Stimulated activated CD4-positive, alpha-beta T cell treated with anti-CD3 and anti-CD28 coated beads, Interleukin-2, amount 100 ng/mL, for 4 hours (primary cell): ENCODE measurements around the gene FUT8.

Source experiments
- DNase-seq: peaks from one replicate; pipeline ENCODE4 v3.0.0-alpha.2; 2020; ENCODE audit warnings: low read depth

Gene FUT8

GRCh38 chr14:65412032-65412846 lies at the start of gene FUT8:
TSS of gene FUT8 (plus strand) at chr14:65412730. CDS start at chr14:65561564, 148,834 bp downstream.
- peak; percentile 97 for DNase-seq

- no peak for DNase-seq
These were observed 45.5 kb upstream of the FUT8 start for GRCh38 chr14:65366802-65367565.

GRCh38 chr14:65369560-65369959 lies 43.0 kb upstream of the FUT8 start:
- no peak for DNase-seq

- DNase-seq = no peak
These were observed 41.7 kb upstream of the FUT8 start for GRCh38 chr14:65370801-65371248.

GRCh38 chr14:65371784-65372183 lies 40.7 kb upstream of the FUT8 start:
- no peak for DNase-seq

- no peak for DNase-seq
These were observed 39.4 kb upstream of the FUT8 start for GRCh38 chr14:65373016-65373670.

- no peak for DNase-seq
These were observed 38.9 kb upstream of the FUT8 start for GRCh38 chr14:65373671-65374039.

- DNase-seq = no peak
These were observed 35.0 kb upstream of the FUT8 start for GRCh38 chr14:65377576-65377975.

- DNase-seq = no peak
These were observed 29.9 kb upstream of the FUT8 start for GRCh38 chr14:65382586-65382985.

- no peak for DNase-seq
These were observed 25.4 kb upstream of the FUT8 start for GRCh38 chr14:65387171-65387570.

- no peak for DNase-seq
These were observed 24.9 kb upstream of the FUT8 start for GRCh38 chr14:65387628-65388027.

GRCh38 chr14:65392296-65392695 lies 20.2 kb upstream of the FUT8 start:
- DNase-seq = no peak

GRCh38 chr14:65396082-65396910 lies 16.2 kb upstream of the FUT8 start:
- no peak for DNase-seq

- no peak for DNase-seq
These were observed 9.3 kb upstream of the FUT8 start for GRCh38 chr14:65403231-65403630.

- no peak for DNase-seq
These were observed 4.4 kb upstream of the FUT8 start for GRCh38 chr14:65408113-65408512.

- DNase-seq = no peak
These were observed 1.9 kb upstream of the FUT8 start for GRCh38 chr14:65410640-65411039.

- peak; percentile 71 for DNase-seq
These were observed 886 bp upstream of the FUT8 start for GRCh38 chr14:65411656-65412031.

- DNase-seq = no peak
These were observed 567 bp downstream of the FUT8 start for GRCh38 chr14:65412856-65413738.

- no peak for DNase-seq
These were observed 1.2 kb downstream of the FUT8 start for GRCh38 chr14:65413739-65414045.

GRCh38 chr14:65414961-65415589 lies 2.5 kb downstream of the FUT8 start:
- no peak for DNase-seq

- no peak for DNase-seq
These were observed 3.1 kb downstream of the FUT8 start for GRCh38 chr14:65415613-65416012.
